Mucosa of rectum (tissue), 2 donors: ENCODE data around the gene CELSR1.
"Not testable (repeated sequence)": the region's sequence is repeated elsewhere in the genome, so short reads cannot be mapped to it uniquely, and the experiment has no call there.

Source experiments
- H3K27ac ChIP-seq, 2 donors: one replicate each; pipeline ENCODE4 v1.7.0; 2013; ENCODE audit warnings: inconsistent platforms in 2 of 2, low read depth in 2 of 2, low read length in 2 of 2
- H3K27me3 ChIP-seq, 2 donors: one replicate each; pipeline ENCODE4 v1.7.0; 2013; ENCODE audit warnings: low read length in 2 of 2; ENCODE audit not compliant: control insufficient read depth in 2 of 2, insufficient read depth in 2 of 2
- H3K36me3 ChIP-seq, 2 donors: one replicate each; pipeline ENCODE4 v1.7.0; 2013; ENCODE audit warnings: low read length in 2 of 2; ENCODE audit not compliant: control insufficient read depth in 2 of 2, insufficient read depth in 2 of 2
- H3K4me1 ChIP-seq, 2 donors: one replicate each; pipeline ENCODE4 v1.7.0; 2013; ENCODE audit warnings: low read length in 2 of 2, mild to moderate bottlenecking in 1 of 2; ENCODE audit not compliant: control insufficient read depth in 2 of 2, insufficient read depth in 2 of 2
- H3K4me3 ChIP-seq, 2 donors: one replicate each; pipeline ENCODE4 v1.7.0; 2013; ENCODE audit warnings: low read length in 2 of 2
- H3K9ac ChIP-seq, 2 donors: one replicate each; pipeline ENCODE4 v1.7.0; 2013; ENCODE audit warnings: low read length in 2 of 2, low read depth in 1 of 2, mild to moderate bottlenecking in 1 of 2
- H3K9me3 ChIP-seq, 2 donors: one replicate each; pipeline ENCODE4 v1.7.0; 2013; ENCODE audit warnings: low read length in 2 of 2; ENCODE audit not compliant: control insufficient read depth in 2 of 2
- donor health status: healthy.
- donor health status: Normal muscosa, but diverticular disease.

The CELSR1 gene

GRCh38 chr22:46501265-46501664, 36.2 kb downstream of the CELSR1 start:
- not testable (repeated sequence) for H3K9me3 ChIP-seq, H3K27ac ChIP-seq, H3K4me3 ChIP-seq, H3K36me3 ChIP-seq, H3K9ac ChIP-seq, H3K27me3 ChIP-seq, H3K4me1 ChIP-seq

GRCh38 chr22:46500201-46500600, 37.2 kb downstream of the CELSR1 start:
- Histone ChIP-seq H3K36me3 (no peaks in the 10 kb centered on the region), H3K27me3 (no peaks in the 10 kb centered on the region), H3K27ac (no peak overlapping the region), H3K9ac (no peak overlapping the region), H3K9me3 (no peaks in the 10 kb centered on the region), H3K4me3 (no peak overlapping the region), H3K4me1 (no peaks in the 10 kb centered on the region)

- Histone ChIP-seq H3K4me3 (no peak overlapping the region), H3K27me3 (no peaks in the 10 kb centered on the region)
Measured at GRCh38 chr22:46499805-46500189, 37.6 kb downstream of the CELSR1 start.

GRCh38 chr22:46491946-46492345, 45.5 kb downstream of the CELSR1 start:
- Histone ChIP-seq H3K27ac (no peak overlapping the region), H3K4me3 (no peak overlapping the region), H3K9me3 (no peaks in the 10 kb centered on the region), H3K4me1 (no peaks in the 10 kb centered on the region), H3K9ac (no peak overlapping the region), H3K27me3 (no peaks in the 10 kb centered on the region), H3K36me3 (no peaks in the 10 kb centered on the region)

More at GRCh38 chr22:46499805-46500189, 37.6 kb downstream of the CELSR1 start:
- H3K9me3 ChIP-seq = no peaks in the 10 kb centered on the region
- no peaks in the 10 kb centered on the region for H3K36me3 ChIP-seq
- H3K27ac ChIP-seq = no peak overlapping the region
- no peaks in the 10 kb centered on the region for H3K4me1 ChIP-seq
- H3K9ac ChIP-seq = no peak overlapping the region

- Histone ChIP-seq H3K36me3 (no peaks in the 10 kb centered on the region), H3K4me1 (no peaks in the 10 kb centered on the region), H3K9me3 (no peaks in the 10 kb centered on the region), H3K9ac (no peak overlapping the region), H3K27me3 (no peaks in the 10 kb centered on the region), H3K27ac (no peak overlapping the region), H3K4me3 (no peak overlapping the region)
Measured at GRCh38 chr22:46490538-46490937, 46.9 kb downstream of the CELSR1 start.

GRCh38 chr22:46486996-46487717, 50.3 kb downstream of the CELSR1 start:
- Histone ChIP-seq H3K27me3 (no peaks in the 10 kb centered on the region), H3K27ac (no peak overlapping the region), H3K36me3 (no peaks in the 10 kb centered on the region)

GRCh38 chr22:46484861-46485595, 52.4 kb downstream of the CELSR1 start:
- H3K27me3 ChIP-seq = no peaks in the 10 kb centered on the region
- H3K36me3 ChIP-seq = no peaks in the 10 kb centered on the region
- H3K4me1 ChIP-seq = no peaks in the 10 kb centered on the region
- no peaks in the 10 kb centered on the region for H3K9me3 ChIP-seq
- H3K9ac ChIP-seq = no peak overlapping the region
- no peak overlapping the region for H3K4me3 ChIP-seq
- no peak overlapping the region for H3K27ac ChIP-seq

More at GRCh38 chr22:46486996-46487717, 50.3 kb downstream of the CELSR1 start:
- no peak overlapping the region for H3K9ac ChIP-seq
- no peaks in the 10 kb centered on the region for H3K9me3 ChIP-seq
- H3K4me3 ChIP-seq = no peak overlapping the region
- H3K4me1 ChIP-seq = no peaks in the 10 kb centered on the region

GRCh38 chr22:46484156-46484860, 53.1 kb downstream of the CELSR1 start:
- H3K9ac ChIP-seq = no peak overlapping the region
- no peaks in the 10 kb centered on the region for H3K4me1 ChIP-seq
- no peak overlapping the region for H3K4me3 ChIP-seq
- no peak overlapping the region for H3K27ac ChIP-seq
- H3K36me3 ChIP-seq = no peaks in the 10 kb centered on the region
- no peaks in the 10 kb centered on the region for H3K27me3 ChIP-seq
- no peaks in the 10 kb centered on the region for H3K9me3 ChIP-seq

- no peak overlapping the region for H3K27ac ChIP-seq
- H3K9me3 ChIP-seq = no peaks in the 10 kb centered on the region
- H3K9ac ChIP-seq = no peak overlapping the region
- no peaks in the 10 kb centered on the region for H3K4me1 ChIP-seq
- no peak overlapping the region for H3K4me3 ChIP-seq
- H3K36me3 ChIP-seq = no peaks in the 10 kb centered on the region
- no peaks in the 10 kb centered on the region for H3K27me3 ChIP-seq
Measured at GRCh38 chr22:46483353-46483752, 54.1 kb downstream of the CELSR1 start.

- no peaks in the 10 kb centered on the region for H3K27me3 ChIP-seq
- no peaks in the 10 kb centered on the region for H3K4me1 ChIP-seq
- no peak overlapping the region for H3K27ac ChIP-seq
- no peaks in the 10 kb centered on the region for H3K36me3 ChIP-seq
- no peak overlapping the region for H3K4me3 ChIP-seq
- no peak overlapping the region for H3K9ac ChIP-seq
- H3K9me3 ChIP-seq = no peaks in the 10 kb centered on the region
Measured at GRCh38 chr22:46482056-46482675, 55.3 kb downstream of the CELSR1 start.
